OCI-LY3 (cell line): ENCODE data around the gene RPL23.
A peak's percentile ranks its signal among the peaks of the same experiment; 100 is the strongest.

Experiments
- H2AFZ ChIP-seq: fragments of 200-600, 300-600 bp; shearing (Covaris generic); 2 replicates; pipeline ENCODE4 v1.6.0; 2014; ENCODE audit warnings: antibody characterized with exemption, low read depth, low read length
- H3K27ac ChIP-seq: fragments of 200-600, 300-600 bp; sonication (generic); 2 replicates; pipeline ENCODE4 v1.5.1; 2014; ENCODE audit warnings: mild to moderate bottlenecking, low read length, moderate library complexity, mixed read lengths
- H3K27me3 ChIP-seq: fragments of 200-600, 300-600 bp; sonication (generic); 2 replicates; pipeline ENCODE4 v1.6.1; 2014; ENCODE audit warnings: low read depth, low read length, mixed read lengths
- H3K36me3 ChIP-seq: fragments of 200-600, 300-600 bp; sonication (generic); replicated peaks from 2 replicates; pipeline ENCODE3; 2014; ENCODE audit warnings: low read depth, low read length, mixed read lengths
- H3K4me1 ChIP-seq: fragments of 300-600, 200-600 bp; sonication (generic); 2 replicates; pipeline ENCODE4 v1.6.1; 2014; ENCODE audit warnings: low read length, mixed read lengths
- H3K4me2 ChIP-seq: fragments of 200-600, 300-600 bp; sonication (generic); 2 replicates; pipeline ENCODE4 v1.6.1; 2014; ENCODE audit warnings: low read length, mixed read lengths
- H3K4me3 ChIP-seq: fragments of 300-600, 200-600 bp; sonication (generic); 2 replicates; pipeline ENCODE4 v1.5.1; 2014; ENCODE audit warnings: antibody characterized with exemption, mild to moderate bottlenecking, low read length, moderate library complexity
- H3K79me2 ChIP-seq: fragments of 300-600, 200-600 bp; shearing (Covaris generic); 2 replicates; pipeline ENCODE4 v1.6.1; 2014; ENCODE audit warnings: mild to moderate bottlenecking, low read length, mixed read lengths
- H3K9ac ChIP-seq: fragments of 300-600, 200-600 bp; shearing (Covaris generic); 2 replicates; pipeline ENCODE4 v1.6.0; 2014; ENCODE audit warnings: mild to moderate bottlenecking, low read length, moderate library complexity
- H3K9me3 ChIP-seq: fragments of 200-600, 300-600 bp; shearing (Covaris generic); 2 replicates; pipeline ENCODE4 v1.6.1; 2014; ENCODE audit warnings: low read length, mixed read lengths; ENCODE audit not compliant: insufficient read depth
- H4K20me1 ChIP-seq: fragments of 200-600, 300-600 bp; sonication (generic); 2 replicates; pipeline ENCODE4 v1.6.1; 2016; ENCODE audit warnings: low read length, mixed read lengths; ENCODE audit not compliant: insufficient read depth
- EZH2phosphoT487 ChIP-seq: fragments of 200-600 bp; shearing (Covaris generic); IDR thresholded peaks from 2 replicates; pipeline ENCODE4 v1.6.1; 2018; ENCODE audit warnings: antibody characterized with exemption, mixed run types, low read depth
- TF ChIP-seq, protein P1 (sequence below): fragments of 200-600, 300-600 bp; sonication (generic); IDR thresholded peaks from 2 replicates; pipeline ENCODE4 v1.5.1; 2014; ENCODE audit warnings: antibody characterized with exemption, low read length, low read depth

The RPL23 gene

DNA sequence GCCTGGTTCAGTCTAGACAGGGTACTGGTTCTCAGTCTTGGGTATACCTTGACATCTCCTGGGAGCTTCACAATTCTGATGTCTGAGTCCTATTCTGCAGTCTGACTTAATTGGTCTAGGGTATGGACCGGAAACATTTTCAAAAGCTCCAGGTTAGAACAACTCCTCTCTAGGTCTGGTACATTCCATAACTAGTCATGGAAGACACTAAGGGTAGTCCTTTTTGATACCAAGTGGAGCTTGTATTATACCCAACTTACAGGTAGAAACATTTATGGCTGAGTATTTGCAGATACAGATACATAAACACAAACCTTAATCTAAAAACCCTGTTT lies 5.0 kb downstream of the RPL23 start:
- no peaks in the 10 kb centered on the region for H3K9me3 ChIP-seq
- no peaks in the 10 kb centered on the region for H3K27me3 ChIP-seq
- no peak overlapping the region for H3K9ac ChIP-seq
- peaks cover 17% of the 10 kb centered on the region for H3K4me1 ChIP-seq
- H3K4me3 ChIP-seq = no peak overlapping the region
- H3K27ac ChIP-seq = no peak overlapping the region
- H3K79me2 ChIP-seq = peaks cover 42% of the 10 kb centered on the region
- peaks cover 52% of the 10 kb centered on the region for H4K20me1 ChIP-seq
- H3K36me3 ChIP-seq = peaks cover 61% of the 10 kb centered on the region
- H2AFZ ChIP-seq = no peak overlapping the region
- TF ChIP-seq EZH2phosphoT487 = no peak
- TF ChIP-seq, protein P1, sequence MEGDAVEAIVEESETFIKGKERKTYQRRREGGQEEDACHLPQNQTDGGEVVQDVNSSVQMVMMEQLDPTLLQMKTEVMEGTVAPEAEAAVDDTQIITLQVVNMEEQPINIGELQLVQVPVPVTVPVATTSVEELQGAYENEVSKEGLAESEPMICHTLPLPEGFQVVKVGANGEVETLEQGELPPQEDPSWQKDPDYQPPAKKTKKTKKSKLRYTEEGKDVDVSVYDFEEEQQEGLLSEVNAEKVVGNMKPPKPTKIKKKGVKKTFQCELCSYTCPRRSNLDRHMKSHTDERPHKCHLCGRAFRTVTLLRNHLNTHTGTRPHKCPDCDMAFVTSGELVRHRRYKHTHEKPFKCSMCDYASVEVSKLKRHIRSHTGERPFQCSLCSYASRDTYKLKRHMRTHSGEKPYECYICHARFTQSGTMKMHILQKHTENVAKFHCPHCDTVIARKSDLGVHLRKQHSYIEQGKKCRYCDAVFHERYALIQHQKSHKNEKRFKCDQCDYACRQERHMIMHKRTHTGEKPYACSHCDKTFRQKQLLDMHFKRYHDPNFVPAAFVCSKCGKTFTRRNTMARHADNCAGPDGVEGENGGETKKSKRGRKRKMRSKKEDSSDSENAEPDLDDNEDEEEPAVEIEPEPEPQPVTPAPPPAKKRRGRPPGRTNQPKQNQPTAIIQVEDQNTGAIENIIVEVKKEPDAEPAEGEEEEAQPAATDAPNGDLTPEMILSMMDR = no peak
- H3K4me2 ChIP-seq = no peak overlapping the region

DNA sequence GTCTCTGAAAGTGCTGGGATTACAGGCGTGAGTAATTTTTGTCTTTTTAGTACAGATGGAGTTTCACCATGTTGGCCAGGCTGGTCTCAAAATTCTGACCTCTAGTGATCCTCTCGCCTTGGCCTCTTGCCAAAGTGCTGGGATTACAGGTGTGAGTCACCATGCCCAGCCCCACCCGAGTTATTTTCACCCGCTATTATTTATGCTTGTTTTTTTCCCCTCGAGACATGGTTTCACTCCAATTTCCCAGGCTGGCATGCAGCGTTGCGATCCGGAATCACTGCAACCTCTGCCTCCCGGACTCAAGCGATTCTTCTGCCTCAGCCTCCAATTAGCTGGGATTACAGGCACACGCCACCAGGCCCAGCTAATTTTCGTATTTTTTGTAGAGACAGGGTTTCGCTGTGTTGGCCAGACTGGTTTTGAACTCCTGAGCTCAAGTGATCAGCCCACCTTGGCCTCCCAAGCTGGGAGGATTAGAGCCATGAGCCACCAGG lies 9.2 kb downstream of the RPL23 start:
- no peaks in the 10 kb centered on the region for H3K9me3 ChIP-seq
- no peaks in the 10 kb centered on the region for H3K27me3 ChIP-seq
- no peak for TF ChIP-seq EZH2phosphoT487
- TF ChIP-seq, protein P1 = no peak
- H3K9ac ChIP-seq = no peak overlapping the region
- peaks cover 15% of the 10 kb centered on the region for H4K20me1 ChIP-seq
- no peak overlapping the region for H3K4me2 ChIP-seq
- H3K27ac ChIP-seq = no peak overlapping the region
- peaks cover 20% of the 10 kb centered on the region for H3K36me3 ChIP-seq
- peaks cover 7% of the 10 kb centered on the region; the same call in 1 of the 2 replicates for H3K79me2 ChIP-seq
- no peaks in the 10 kb centered on the region for H3K4me1 ChIP-seq
- no peak overlapping the region for H2AFZ ChIP-seq
- no peak overlapping the region for H3K4me3 ChIP-seq

DNA sequence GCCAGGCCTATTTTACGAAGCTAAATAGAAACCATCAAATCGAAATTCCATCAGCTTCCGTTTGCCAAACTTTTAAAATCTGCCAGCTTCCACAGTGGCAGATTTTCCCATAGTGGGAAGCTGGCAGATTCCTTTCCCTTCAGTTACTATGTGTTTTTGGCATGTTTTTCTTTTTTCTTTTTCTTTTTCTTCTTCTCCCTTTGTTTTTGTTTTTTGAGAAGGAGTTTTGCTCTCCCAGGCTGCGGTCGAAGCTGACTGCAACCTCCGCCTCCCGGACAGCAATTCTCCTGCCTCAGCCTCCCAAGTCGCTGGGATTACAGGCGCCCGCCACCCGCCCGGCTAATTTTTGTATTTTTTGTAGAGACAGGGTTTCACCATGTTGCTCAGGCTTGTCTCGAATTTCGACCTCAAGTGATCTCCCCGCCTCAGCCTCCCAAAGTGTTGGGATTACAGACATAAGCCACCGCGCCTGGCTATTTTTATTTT lies 27.7 kb downstream of the RPL23 start:
- Histone ChIP-seq H4K20me1 (0 out of 2 replicates have a peak, but pooled peaks cover 4% of the 10 kb centered on the region), H3K4me3 (peak overlapping the region; percentile 95), H3K27me3 (no peaks in the 10 kb centered on the region), H3K27ac (peak overlapping the region; percentile 82), H3K9ac (peak overlapping the region; percentile 88), H3K79me2 (peaks cover 32% of the 10 kb centered on the region), H3K9me3 (no peaks in the 10 kb centered on the region), H3K36me3 (peaks cover 1% of the 10 kb centered on the region), H2AFZ (0 out of 2 replicates have a peak overlapping the region, but pooled peaks have one; percentile 62), H3K4me1 (peaks cover 16% of the 10 kb centered on the region), H3K4me2 (peak overlapping the region; percentile 89)
- TF ChIP-seq, protein P1 = no peak
- TF ChIP-seq EZH2phosphoT487 = no peak

DNA sequence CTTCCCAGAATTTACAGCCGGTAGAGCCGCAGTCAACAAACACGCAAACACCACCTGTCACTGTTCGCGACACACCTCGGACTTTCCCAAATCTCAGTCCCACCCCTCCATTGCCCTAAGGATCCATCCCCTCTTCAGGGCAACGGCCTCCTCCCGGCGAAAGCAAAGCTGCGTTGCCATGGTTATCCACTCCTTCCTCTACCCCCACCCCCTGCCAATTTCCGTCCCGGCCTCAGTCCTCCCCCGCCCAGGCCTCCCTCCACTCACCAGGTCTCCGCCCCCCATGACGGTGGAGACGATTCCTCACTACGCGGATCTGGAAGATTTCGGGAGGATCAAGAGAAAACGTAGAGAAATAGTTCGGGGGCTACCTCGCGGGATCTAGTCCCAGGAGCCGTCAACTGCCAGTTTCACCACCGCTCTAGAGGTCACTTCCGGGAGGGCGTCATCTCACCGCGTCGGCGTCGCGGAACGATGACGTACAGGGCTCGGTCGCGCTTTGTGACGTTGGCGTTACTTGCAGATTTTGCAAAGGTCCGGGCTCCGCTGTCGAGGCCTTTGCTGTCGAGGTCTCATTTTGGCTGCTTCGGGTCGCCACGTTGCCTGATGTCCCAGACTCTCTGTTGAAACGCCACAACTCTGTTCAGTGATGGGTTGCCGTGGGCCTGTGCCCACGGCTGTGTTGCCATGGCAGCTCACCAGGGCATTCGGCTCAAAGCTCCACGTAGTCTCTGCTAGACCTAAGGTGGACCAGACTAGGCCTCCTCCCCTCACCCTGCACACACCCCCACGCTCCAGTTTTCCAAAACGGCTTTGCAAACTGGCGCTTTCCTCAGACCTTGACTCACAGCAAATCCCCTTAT lies 28.4 kb downstream of the RPL23 start, which contains the start of gene CWC25:
Gene CWC25 (minus strand): TSS at position 423 of the 863 bp plus-strand sequence. CDS start 138 bp downstream, at position 285.
- Histone ChIP-seq H2AFZ (peak within 1 kb of the TSS; percentile 90; the same call in 1 of the 2 replicates), H3K9ac (peak within 1 kb of the TSS; percentile 88), H4K20me1 (0 out of 2 replicates have a peak, but pooled peaks cover 4% of the 10 kb centered on the region), H3K79me2 (peaks cover 32% of the 10 kb centered on the region), H3K4me1 (peaks cover 16% of the 10 kb centered on the region), H3K27me3 (no peaks in the 10 kb centered on the region), H3K4me2 (peak within 1 kb of the TSS; percentile 89), H3K36me3 (peaks cover 7% of the 10 kb centered on the region), H3K9me3 (no peaks in the 10 kb centered on the region), H3K27ac (peak within 1 kb of the TSS; percentile 82), H3K4me3 (peak within 1 kb of the TSS; percentile 95)
- TF ChIP-seq EZH2phosphoT487 = no peak
- TF ChIP-seq, protein P1 = no peak
